Left lung (tissue), 10 donors: ENCODE data around the gene ZFP62. TPM values are rescaled to one million over a fixed set of nuclear protein-coding genes. Genes with fewer than 3 reads are reported as not detected.

Experiments
- ATAC-seq: fragments of 200-7000 bp; cut with Tn5 transposase; one replicate; pipeline ENCODE4 v1.9.1; 2020; ENCODE audit warnings: moderate library complexity
- DNase-seq, 4 donors: peaks; one replicate each; pipeline ENCODE4 v3.0.0-alpha.2; 2013 to 2020
- H3K27ac ChIP-seq, 2 donors: fragments of 200-600 bp; sonication (generic) in 1 of 2; one replicate each; pipeline versions ENCODE4 v1.5.0 to v1.8.0; 2020 to 2021
- H3K27me3 ChIP-seq, 2 donors: fragments of 200-600 bp; sonication (generic) in 1 of 2; one replicate each; pipeline versions ENCODE4 v1.5.0 to v1.8.0; 2020 to 2021
- H3K36me3 ChIP-seq, 2 donors: fragments of 200-600 bp; sonication (generic) in 1 of 2; one replicate each; pipeline versions ENCODE4 v1.5.0 to v1.8.0; 2020 to 2021
- H3K4me1 ChIP-seq, 2 donors: fragments of 200-600 bp; one replicate each; pipeline ENCODE4 v1.8.0; 2021
- H3K4me3 ChIP-seq, 2 donors: fragments of 200-600 bp; sonication (generic) in 1 of 2; one replicate each; pipeline versions ENCODE4 v1.5.0 to v1.8.0; 2020 to 2021; ENCODE audit warnings: mild to moderate bottlenecking in 1 of 2
- H3K9me3 ChIP-seq, 2 donors: fragments of 200-600 bp; sonication (generic) in 1 of 2; one replicate each; pipeline versions ENCODE4 v1.5.0 to v1.8.0; 2020 to 2021
- intact Hi-C, 2 donors: fragments of 100-400 bp; cut with DNase I; formaldehyde crosslinking; loops; one replicate each; pipeline versions ENCODE4 v1.11.2 to v1.14.2; 2022
- polyA plus RNA-seq, 6 donors: library from polyadenylated mRNA; unstranded; fragments of 120-200 nt; gene quantifications; one replicate each; pipeline ENCODE4 v1.2.1, GENCODE V29; 2013; ENCODE audit not compliant: insufficient read length in 6 of 6
- total RNA-seq, 2 donors: library from RNA; stranded (reverse); fragmentation: NEBNext Ultra II Directional; extraction: Animal tissue kit (Norgen Biotek cat#: 25700); gene quantifications; one replicate each; pipeline ENCODE4 v1.2.1, GENCODE V29; 2021
- TF ChIP-seq, protein P1 (sequence below), 2 donors: fragments of 200-600 bp; sonication (generic) in 1 of 2; IDR thresholded peaks; one replicate each; pipeline versions ENCODE4 v1.5.0 to v1.8.0; 2021; ENCODE audit warnings: antibody characterized with exemption in 2 of 2
- donor health status: DM: no; HTN: yes; CAD: no.
- donor health status: DM: no; HTN: no; CAD: no.

ZFP62 gene
- total and polyA plus RNA-seq, 8 donors = 21.4 to 66.1 (median 58.1) TPM

DNA sequence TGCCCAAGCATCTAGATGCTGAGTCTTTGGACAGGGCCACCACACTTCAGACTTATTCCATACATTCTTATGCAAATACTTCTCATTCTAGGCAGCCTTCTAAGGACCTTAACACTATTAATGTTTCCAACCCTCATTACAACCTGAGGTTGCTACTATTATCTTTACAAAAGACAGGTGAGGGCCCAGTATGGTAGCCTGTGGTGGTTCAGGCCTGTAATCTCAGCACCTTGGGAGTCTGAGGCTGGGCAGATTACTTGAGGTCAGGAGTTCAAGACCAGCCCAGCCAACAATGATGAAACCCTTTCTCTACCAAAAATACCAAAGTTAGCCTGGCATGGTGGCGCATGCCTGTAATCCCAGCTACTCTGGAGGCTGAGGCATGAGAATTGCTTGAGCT lies 16.2 kb downstream of the ZFP62 start:
- no peaks in the 10 kb centered on the region for H3K4me1 ChIP-seq
- H3K9me3 ChIP-seq = peaks cover 0 to 17% of the 10 kb centered on the region in 2 donors
- intact Hi-C loops = no loop called here
- no peak overlapping the region for H3K27ac ChIP-seq
- TF ChIP-seq, protein P1, sequence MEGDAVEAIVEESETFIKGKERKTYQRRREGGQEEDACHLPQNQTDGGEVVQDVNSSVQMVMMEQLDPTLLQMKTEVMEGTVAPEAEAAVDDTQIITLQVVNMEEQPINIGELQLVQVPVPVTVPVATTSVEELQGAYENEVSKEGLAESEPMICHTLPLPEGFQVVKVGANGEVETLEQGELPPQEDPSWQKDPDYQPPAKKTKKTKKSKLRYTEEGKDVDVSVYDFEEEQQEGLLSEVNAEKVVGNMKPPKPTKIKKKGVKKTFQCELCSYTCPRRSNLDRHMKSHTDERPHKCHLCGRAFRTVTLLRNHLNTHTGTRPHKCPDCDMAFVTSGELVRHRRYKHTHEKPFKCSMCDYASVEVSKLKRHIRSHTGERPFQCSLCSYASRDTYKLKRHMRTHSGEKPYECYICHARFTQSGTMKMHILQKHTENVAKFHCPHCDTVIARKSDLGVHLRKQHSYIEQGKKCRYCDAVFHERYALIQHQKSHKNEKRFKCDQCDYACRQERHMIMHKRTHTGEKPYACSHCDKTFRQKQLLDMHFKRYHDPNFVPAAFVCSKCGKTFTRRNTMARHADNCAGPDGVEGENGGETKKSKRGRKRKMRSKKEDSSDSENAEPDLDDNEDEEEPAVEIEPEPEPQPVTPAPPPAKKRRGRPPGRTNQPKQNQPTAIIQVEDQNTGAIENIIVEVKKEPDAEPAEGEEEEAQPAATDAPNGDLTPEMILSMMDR (IDR thresholded peaks at IDR 0.05) = no peak
- peaks cover 0 to 18% of the 10 kb centered on the region in 2 donors for H3K36me3 ChIP-seq
- no peak overlapping the region for H3K4me3 ChIP-seq
- H3K27me3 ChIP-seq = no peaks in the 10 kb centered on the region
- ATAC-seq (no peak), DNase-seq (no peak)

DNA sequence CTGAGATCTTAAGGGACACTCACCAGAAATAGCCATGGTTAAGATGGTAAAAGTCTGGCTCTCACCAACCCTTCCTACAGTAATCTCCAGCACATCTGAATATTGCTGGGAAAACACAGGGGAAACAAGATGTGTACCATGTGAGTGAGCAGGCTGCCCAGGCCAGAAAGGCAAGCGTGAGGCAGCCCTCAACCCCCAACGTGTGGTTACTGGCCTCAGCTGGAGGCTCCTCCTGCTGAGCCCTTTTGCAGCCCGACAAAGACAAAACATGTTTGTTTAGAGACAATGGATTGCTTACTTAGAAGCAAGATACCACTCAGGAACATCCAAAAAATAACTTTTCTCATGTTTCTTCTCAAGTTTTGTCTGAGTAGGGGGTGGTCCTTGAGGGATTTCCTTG lies 16.6 kb downstream of the ZFP62 start:
- Histone ChIP-seq H3K36me3 (peaks cover 0 to 14% of the 10 kb centered on the region in 2 donors), H3K9me3 (peaks cover 0 to 13% of the 10 kb centered on the region in 2 donors), H3K4me1 (no peaks in the 10 kb centered on the region), H3K27ac (no peak overlapping the region), H3K27me3 (no peaks in the 10 kb centered on the region), H3K4me3 (no peak overlapping the region)
- ATAC-seq = no peak
- intact Hi-C loops = no loop called here
- TF ChIP-seq, protein P1 (IDR thresholded peaks at IDR 0.05) = no peak
- no peak for DNase-seq

DNA sequence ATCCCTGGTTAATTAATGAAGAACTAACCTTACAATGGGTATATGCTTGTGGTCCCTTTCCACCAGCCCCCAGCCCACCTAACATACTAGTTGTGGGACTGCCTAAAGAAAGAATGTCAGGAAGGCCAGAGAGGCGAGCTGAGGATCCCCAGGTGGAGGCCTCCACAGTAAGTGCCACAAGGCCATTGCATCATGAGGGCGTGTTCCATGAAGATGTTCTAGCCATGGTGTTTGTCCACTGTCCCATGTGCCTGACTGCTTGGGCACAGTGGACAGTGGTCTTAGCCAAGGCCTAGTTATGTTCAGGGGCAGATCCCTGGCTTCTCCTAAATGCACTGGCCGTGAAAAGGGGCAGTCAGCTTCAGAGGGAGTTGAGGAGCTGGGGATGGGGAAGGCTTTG lies 21.1 kb downstream of the ZFP62 start:
- no peaks in the 10 kb centered on the region for H3K4me1 ChIP-seq
- DNase-seq (no peak), ATAC-seq (no peak)
- no peaks in the 10 kb centered on the region for H3K27me3 ChIP-seq
- no peak overlapping the region for H3K4me3 ChIP-seq
- peaks cover 0 to 21% of the 10 kb centered on the region in 2 donors for H3K36me3 ChIP-seq
- H3K9me3 ChIP-seq = no peaks in the 10 kb centered on the region
- TF ChIP-seq, protein P1 (IDR thresholded peaks at IDR 0.05) = no peak
- intact Hi-C loops = no loop called here
- no peak overlapping the region for H3K27ac ChIP-seq

DNA sequence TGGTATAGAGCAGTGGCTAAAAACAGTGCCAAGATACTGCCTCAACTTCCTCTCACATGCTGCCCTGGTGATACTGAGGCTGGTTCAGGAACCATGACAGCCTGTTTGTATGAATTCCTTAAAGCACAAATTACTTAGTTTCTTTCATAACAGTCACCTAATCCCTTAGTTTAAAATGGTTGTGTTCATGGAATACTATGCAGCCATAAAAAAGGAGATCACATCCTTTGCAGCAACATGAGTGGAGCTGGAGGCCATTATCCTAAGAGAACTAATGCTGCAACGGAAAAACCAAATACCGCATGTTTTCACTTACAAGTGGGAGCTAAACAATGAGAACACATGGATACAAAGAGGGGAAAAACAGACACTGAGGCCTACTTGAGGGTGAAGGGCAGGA lies 21.8 kb downstream of the ZFP62 start:
- H3K27ac ChIP-seq = no peak overlapping the region
- H3K4me1 ChIP-seq = peaks cover 0 to 4% of the 10 kb centered on the region in 2 donors
- ATAC-seq (no peak), DNase-seq (no peak)
- peaks cover 0 to 28% of the 10 kb centered on the region in 2 donors for H3K36me3 ChIP-seq
- no peak overlapping the region for H3K4me3 ChIP-seq
- no peaks in the 10 kb centered on the region for H3K27me3 ChIP-seq
- TF ChIP-seq, protein P1 (IDR thresholded peaks at IDR 0.05) = no peak
- intact Hi-C loops = no loop called here
- no peaks in the 10 kb centered on the region for H3K9me3 ChIP-seq

DNA sequence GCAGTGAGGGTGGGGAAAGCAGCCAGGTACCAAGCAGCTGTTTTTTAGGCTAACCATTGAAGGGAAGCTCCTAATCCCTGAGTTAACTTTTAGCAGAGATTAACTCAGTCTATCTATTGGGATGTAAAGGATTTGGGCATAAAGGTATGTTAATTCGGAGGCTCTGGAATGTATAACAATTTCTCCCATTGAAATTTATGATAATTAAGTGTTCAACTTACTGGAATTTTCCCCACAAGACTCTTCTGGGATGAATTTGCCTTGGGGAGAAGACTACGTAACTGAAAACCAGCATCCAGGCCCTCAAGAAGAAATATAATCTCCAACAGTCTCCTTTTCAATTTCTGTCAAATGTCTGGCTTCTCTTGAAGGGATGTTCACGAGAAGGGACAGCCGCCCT lies 23.6 kb downstream of the ZFP62 start:
- H3K4me1 ChIP-seq = peaks cover 2 to 21% of the 10 kb centered on the region in 2 donors
- intact Hi-C loops = no loop called here
- H3K4me3 ChIP-seq = no peak overlapping the region
- DNase-seq (no peak), ATAC-seq (no peak)
- no peak overlapping the region for H3K27ac ChIP-seq
- TF ChIP-seq, protein P1 (IDR thresholded peaks at IDR 0.05) = no peak
- no peaks in the 10 kb centered on the region for H3K27me3 ChIP-seq
- H3K36me3 ChIP-seq = peaks cover 0 to 33% of the 10 kb centered on the region in 2 donors
- H3K9me3 ChIP-seq = no peaks in the 10 kb centered on the region
